NCI-H82 treated with DMSO at 0.1 percent for 48 hours (cell line): ENCODE data around the gene CYP46A1.

ENCODE experiments used
- DNase-seq: peaks from one replicate; lab custom pipeline; 2025; ENCODE audit not compliant: unreplicated experiment; lab: John Stamatoyannopoulos, UW

Gene CYP46A1

DNA sequence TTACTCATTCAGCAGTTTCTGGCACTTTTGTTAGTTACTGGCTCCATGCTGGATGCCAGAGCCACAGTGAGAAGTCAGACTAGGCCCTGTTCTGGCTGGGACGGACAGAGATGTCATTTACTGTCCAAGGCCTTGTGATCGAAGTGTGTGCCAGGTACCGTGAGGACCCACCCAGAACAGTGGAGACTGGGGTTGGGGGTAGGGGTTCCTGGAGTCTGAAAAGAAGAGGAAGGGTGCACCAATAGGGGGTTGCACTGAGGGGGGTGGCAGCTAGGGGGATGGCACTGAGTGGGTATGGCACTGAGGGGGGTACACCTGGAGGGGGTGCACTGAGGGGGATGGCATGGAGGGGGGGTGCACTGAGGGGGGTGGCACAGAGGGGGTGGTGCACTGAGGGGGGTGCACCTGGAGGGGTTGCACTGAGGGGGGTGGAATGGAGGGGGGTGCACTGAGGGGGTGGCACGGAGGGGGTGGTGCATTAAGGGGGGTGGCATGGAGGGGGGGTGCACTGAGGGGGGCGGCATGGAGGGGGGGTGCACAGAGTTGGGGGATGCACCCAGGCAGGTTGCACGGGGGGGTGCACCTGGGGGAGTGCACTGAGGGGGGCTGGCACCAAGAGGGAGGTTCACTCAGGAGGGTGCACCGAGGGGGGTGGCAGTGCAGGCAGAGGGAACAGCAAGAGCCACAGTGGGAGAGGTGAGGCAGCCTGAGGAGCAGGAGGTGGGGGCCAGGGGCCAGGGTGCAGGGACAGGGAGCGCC lies 10.6 kb upstream of the CYP46A1 start:
- no peak for DNase-seq

DNA sequence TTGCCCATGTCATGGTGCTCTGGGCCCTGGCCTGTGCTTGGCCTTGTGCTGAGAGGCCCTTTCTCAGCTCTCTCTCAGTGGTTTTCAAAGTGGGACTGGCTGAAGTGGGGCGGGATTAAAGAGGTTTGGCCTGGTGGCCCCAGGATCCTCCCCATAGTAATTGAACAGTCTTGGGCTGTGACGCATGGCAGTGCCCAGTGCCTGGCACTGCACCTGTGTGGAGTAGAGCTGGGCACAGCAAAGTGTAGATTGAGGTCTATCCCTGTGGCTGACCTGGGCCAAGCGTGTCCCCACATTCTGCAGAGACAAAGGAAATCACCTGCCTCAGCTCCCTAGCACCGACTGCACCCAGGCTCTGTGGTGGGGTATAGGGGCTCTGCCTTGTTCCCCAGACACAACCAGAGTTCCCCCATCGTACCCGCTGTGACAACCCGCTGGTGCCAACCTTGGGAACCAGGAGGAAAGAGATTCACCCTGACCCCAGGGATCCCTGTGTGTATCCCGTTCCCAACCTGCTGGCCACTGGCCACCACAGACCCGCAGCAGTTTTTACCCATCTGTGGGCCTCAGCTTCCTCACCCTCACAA lies 9.9 kb upstream of the CYP46A1 start:
- DNase-seq = no peak

DNA sequence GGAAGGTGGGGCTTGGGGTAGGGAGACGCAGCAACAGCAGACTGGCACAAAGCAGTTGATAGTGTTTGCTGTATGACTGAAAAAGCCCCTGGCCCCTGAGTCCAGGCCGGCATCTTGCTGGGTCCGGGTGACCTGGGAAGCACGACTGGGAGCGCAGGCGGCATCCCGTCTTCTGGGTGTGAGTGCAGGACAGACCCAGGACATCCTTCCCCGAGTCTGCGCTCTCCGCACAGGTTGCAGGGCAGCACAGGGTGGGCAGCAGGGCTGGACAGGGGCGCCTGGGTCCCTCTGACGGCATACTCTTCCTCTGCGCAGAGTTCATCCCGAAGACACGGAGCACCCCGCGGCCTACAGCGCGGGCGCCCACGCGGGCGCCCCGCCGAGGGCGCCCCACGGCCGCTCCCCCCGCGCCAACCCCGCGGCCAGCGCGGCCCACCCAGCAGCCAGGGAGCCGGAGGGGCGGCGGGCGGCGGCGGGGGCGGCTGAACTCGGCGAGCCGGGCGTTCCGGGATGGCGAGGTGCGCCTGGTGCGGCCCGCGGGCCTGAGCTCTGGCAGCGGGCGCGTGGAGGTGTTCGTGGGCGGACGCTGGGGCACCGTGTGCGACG lies 9.2 kb upstream of the CYP46A1 start:
- no peak for DNase-seq

- DNase-seq = no peak
These were observed 8.7 kb upstream of the CYP46A1 start for GRCh38 chr14:99675382-99675835.

GRCh38 chr14:99675951-99676350 lies 8.1 kb upstream of the CYP46A1 start:
- DNase-seq = no peak

DNA sequence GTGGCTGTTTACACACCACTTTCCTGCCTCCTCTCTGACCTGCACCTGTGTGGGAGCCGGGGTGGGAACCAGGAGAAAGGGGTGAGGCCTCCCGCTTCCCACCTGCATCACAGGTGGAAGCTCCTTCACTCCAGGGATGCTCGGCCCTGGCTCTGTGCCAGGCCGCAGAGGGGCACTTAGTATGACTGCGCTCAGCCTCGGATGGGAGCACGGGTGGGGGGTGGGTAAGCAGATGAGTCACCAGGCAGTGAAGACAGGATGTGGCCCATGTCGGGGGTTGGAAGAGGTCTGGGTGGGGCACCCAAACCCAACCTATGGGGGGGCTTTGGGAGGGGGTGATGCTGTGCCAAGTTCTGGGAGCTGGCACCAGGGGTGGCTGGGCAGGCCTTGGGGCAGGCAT lies 7.4 kb upstream of the CYP46A1 start:
- DNase-seq = no peak

DNA sequence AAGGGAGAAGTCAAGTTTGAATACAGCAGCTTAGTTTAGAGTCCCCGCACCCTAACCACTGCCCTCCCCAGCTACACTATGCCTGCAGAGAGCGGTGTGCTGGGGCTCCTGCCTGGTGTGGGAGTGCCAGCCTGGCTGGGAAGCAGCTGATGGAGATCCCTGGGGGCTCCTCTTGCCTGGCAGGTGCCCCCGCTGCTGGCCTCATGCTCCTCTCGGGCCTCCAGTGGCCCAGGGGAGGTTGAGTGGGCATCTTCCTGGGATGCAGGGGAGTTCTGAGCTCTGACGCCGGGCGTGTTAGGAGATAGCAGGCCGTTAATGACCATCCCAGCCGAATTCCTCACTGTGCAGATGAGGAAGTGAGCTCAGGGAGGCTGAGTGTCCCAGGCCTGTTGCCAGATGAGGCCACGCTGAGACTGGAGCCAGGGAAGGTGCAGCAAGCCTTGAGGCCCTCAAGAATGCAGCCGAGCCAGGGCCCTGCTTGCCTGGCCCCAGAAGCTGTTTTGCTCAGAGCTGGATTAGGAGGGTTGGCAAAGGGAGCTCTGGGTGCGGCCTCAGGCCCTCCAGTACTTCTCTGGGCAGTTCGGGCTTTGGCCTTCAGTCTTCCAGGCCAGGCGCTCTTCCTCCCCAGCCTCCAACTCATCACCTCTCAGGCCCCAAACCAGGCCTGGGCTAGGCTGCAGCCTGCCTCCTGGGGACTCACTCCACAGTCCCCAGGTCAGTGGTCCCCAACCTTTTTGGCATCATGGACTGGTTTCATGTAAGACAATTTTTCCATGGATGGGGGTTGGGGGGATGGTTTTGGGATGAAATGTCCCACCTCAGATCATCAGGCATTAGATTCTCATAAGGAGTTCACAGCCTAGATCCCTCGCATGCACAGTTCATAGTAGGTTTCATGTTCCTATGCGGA lies 6.6 kb upstream of the CYP46A1 start:
- no peak for DNase-seq

GRCh38 chr14:99678198-99678597 lies 5.9 kb upstream of the CYP46A1 start:
- DNase-seq = no peak

- no peak for DNase-seq
These were observed 5.0 kb upstream of the CYP46A1 start for GRCh38 chr14:99679111-99679510.

- DNase-seq = no peak
These were observed 4.6 kb upstream of the CYP46A1 start for GRCh38 chr14:99679543-99679942.

DNA sequence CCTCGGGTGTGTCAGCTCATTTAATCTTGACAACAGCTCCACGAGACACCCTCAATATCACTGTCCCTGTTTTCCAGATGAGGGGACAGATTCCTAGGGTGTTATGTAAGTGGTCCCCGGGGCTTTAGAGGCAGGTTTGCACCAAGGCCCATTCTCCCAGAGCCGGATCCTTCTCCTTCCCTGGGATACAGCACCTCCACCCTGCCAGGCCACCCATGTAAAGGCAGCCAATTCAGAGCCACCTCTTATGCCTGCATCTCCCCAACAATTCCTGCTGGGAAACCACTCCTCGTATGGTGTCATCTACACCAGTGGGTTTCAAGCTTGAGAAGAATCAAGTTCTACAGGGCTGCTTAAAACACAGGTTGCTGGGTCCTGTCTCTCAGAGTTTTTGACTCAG lies 4.1 kb upstream of the CYP46A1 start:
- no peak for DNase-seq

DNA sequence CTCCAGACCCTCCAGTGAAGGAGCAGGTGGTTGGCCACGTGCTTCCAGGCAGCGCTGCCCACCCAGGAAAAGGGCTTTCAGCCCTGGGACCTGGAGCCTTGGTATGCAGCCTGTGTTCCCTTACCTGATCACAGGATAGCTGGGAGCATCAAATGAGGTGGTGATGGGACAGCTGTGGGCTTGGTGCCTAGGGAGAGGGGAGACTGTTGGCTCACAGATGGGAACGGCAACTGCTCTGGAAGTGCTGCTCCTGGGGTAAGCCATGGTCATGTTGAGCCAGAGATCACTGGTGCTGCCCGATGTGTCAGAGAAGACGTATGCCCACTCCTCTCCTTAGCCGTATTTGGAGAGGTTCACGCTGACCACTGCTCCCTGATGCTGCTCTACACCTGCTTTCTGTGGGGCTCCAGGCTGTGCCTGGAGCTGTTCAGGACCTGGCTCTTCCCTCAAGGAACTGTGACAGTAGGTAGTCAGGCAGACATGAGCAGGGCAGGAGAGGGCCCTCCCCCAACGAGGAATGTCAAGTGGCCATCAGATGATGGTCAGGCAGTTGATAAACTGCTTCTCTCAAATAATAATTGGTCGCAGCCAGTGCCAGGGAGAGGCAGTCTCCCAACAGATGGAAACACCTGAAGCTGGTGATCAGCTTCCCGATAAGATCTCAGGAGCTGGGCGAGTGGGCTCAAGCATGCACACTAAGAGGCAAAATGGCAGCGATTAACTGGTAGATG lies 2.8 kb upstream of the CYP46A1 start:
- no peak for DNase-seq

DNA sequence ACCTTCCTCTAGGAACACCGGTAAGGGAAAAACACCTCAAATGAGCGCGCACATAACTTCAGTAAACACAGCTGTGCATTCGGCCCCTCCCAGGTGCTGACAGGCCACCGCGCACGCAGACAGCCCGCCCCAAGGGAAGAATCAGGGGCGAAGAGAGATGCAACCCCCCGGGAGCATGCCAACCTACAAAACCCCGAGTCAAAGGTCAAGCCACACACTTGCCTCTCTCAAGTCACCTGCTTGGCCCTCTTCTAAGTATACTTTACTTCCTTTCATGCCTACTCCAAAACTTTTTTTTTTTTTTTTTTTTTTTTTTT lies 2.3 kb upstream of the CYP46A1 start:
- no peak for DNase-seq

DNA sequence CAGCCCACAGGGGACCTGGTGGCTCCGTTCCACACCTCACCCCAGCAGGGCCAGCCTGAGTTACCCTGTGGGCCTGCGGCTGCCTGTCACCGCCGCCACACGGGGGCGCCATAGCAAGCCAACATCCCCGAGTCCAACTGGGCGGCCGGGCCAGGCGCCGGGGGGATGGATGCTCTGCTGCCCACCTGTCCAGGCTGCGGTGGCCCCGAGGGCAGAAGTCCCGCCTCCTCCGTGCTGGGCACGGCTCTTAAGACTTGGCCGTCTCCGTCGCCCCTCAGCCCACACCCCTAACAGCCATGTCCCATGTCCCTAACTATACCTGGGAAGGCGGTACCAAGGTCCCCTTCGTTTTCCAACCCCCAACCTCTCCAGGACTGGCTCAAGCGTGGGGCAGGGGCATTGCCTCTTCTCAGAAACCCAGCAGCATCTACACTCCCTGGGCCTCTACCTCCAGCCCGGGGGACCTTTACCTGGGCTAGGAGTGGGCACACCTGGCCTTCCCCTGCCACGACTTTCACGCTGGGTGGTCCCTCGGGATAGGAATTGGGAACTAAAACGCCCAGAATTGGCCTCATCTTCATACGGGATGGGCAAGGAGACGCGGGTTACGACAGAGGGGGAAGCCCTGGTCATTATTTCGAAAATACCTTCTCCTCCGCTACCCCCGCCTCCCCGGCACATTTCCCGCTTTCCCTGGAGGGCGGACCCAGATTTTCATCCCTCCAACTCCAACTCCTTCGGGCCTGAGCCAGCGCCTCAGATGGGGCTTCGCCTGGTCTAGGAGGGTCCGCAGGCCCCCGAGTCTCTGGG lies 1.1 kb upstream of the CYP46A1 start:
- no peak for DNase-seq

- DNase-seq = no peak
These were observed 374 bp downstream of the CYP46A1 start for GRCh38 chr14:99684410-99684934.

DNA sequence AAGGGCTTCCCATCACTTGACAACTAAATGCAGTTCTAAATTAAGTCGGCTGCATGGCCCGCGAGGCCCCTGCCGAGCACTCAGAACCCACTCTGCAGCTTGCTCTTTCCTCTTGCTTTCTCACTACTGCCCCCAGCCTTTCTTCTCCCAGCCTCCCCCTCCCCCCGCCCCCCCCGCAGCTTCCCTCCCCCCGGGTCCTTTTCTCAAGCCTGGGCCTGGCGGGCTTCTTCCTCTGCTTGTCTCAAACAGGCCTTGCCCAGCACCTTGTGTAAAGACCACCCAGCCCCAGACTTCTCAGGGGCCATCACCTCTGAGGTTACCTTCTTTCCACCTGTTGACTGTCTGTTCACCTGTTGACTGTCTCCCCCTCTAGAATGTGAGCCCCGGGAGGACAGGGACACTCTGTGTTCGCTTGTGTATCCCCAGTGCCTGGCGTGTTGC lies 1.1 kb downstream of the CYP46A1 start:
- DNase-seq = no peak

DNA sequence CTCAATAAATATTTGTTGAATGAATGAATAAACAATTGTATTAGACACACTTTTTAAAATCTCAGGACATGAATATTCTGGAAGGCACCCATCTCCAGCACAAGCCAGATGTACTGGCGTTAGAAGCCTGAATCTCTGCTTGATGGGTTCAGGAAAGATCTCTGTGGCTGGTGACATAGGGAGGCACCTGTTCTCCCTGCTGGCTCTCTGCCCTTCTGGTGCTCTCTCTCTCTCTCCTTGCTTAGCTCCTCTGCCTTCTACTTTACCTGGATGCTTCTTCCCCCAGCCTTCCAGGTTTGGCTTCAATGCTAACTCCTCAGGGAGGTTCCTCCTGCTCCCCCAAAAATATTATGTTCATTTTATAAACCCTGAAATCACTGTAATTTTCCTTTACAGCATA lies 1.5 kb downstream of the CYP46A1 start:
- DNase-seq = no peak

GRCh38 chr14:99686557-99687283 lies 2.6 kb downstream of the CYP46A1 start:
- DNase-seq = no peak
